ENCODE measurements around the gene KCNAB2. TPM values are rescaled to one million over a fixed set of nuclear protein-coding genes. Genes with fewer than 3 reads are reported as not detected.

The KCNAB2 gene
- total RNA-seq, 1 donor from 2014 or later: 3.3 TPM

- no peak overlapping the region for H3K4me3 ChIP-seq (ENCODE audit: low read depth, low read length)
- TF ChIP-seq CTCF (conservative IDR thresholded peaks at IDR 0.05; ENCODE audit: low read depth, low read length): no peak
- no peak for DNase-seq (ENCODE audit: low read depth)
Measured at GRCh38 chr1:6065093-6065858, 19.6 kb downstream of the KCNAB2 start.

DNA sequence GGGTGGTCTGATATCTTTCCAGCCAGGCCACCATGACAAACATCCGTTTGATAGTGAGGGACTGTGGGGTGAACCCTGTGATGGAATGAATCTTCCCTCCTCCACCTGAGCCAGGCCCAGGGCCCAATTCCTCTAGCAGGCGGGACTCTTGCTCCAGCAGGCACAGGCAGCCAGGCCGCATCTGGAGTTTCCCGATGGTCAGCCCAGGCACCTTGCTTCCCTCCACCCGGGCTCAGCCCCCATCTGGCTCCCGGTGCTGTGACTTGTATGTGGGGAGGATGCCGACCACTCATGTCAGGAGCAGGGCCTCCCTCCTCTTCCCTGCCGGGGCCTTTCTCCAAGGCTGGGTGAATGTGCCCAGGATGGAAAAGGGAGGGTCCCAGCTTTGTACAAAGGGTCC lies 21.0 kb downstream of the KCNAB2 start:
- H3K4me3 ChIP-seq (ENCODE audit: low read depth, low read length): no peak overlapping the region
- TF ChIP-seq CTCF (conservative IDR thresholded peaks at IDR 0.05; ENCODE audit: low read depth, low read length): no peak

GRCh38 chr1:6068073-6068472 lies 22.4 kb downstream of the KCNAB2 start:
- no peak for TF ChIP-seq CTCF (conservative IDR thresholded peaks at IDR 0.05; ENCODE audit: low read depth, low read length)
- H3K4me3 ChIP-seq (ENCODE audit: low read depth, low read length): no peak overlapping the region
- no peak for DNase-seq (ENCODE audit: low read depth)

More for the DNA sequence above, 21.0 kb downstream of the KCNAB2 start:
- DNase-seq (ENCODE audit: low read depth): no peak

DNA sequence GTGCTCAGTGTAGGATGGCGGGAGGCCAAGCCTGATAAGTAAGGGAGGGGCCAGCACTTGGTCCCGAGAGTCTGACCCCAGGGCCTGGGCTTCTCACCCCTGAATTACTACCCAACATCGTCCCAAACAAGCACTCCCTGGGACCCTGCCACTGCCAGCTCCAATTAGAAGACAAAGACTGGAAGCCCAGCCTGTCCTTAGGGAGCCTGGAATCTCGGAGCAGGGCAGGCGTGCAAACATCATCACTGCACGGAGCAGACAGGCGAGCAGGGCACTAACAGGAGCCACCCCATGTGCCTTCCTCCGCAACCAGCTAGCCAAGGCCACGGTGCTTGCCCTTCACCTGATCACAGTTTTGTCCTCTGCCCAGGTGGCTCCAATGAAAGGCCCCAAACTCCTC lies 23.2 kb downstream of the KCNAB2 start:
- H3K4me3 ChIP-seq (ENCODE audit: low read depth, low read length): no peak overlapping the region
- no peak for DNase-seq (ENCODE audit: low read depth)
- no peak for TF ChIP-seq CTCF (conservative IDR thresholded peaks at IDR 0.05; ENCODE audit: low read depth, low read length)

GRCh38 chr1:6069573-6069972 lies 23.9 kb downstream of the KCNAB2 start:
- TF ChIP-seq CTCF (conservative IDR thresholded peaks at IDR 0.05; ENCODE audit: low read depth, low read length): no peak
- DNase-seq (ENCODE audit: low read depth): no peak
- no peak overlapping the region for H3K4me3 ChIP-seq (ENCODE audit: low read depth, low read length)

DNA sequence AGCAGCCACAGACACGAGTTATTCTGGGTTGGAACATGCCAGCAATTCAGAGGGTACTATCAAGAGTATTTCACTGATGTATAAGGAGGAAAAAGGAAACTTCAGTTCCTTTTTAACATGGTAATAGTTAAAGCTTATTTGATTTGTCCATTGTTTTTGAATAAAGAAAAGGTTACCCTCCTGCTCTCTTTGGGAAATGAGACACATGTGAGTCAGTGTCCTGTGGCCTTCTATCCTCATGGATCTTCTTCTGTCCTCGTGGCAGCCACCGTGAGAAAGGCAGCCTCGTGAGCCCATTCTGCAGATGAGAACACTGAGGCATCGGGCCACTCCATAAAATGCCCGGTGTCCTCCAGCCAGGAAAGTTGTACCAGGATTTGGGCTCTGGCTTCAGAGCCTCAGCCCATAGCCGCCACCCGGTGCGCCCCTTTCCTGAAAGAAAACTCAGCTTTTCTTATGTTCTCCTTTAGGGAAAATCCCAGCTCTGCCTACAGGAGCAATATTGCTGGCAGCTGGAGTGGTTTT lies 24.8 kb downstream of the KCNAB2 start:
- no peak for TF ChIP-seq CTCF (conservative IDR thresholded peaks at IDR 0.05; ENCODE audit: low read depth, low read length)
- DNase-seq (ENCODE audit: low read depth): no peak

GRCh38 chr1:6071219-6071618 lies 25.5 kb downstream of the KCNAB2 start:
- DNase-seq (ENCODE audit: low read depth): no peak
- no peak for TF ChIP-seq CTCF (conservative IDR thresholded peaks at IDR 0.05; ENCODE audit: low read depth, low read length)
- H3K4me3 ChIP-seq (ENCODE audit: low read depth, low read length): no peak overlapping the region

More for the DNA sequence above, 24.8 kb downstream of the KCNAB2 start:
- H3K4me3 ChIP-seq (ENCODE audit: low read depth, low read length): no peak overlapping the region

Data from epithelial cell of proximal tubule (primary cell).